Measurements from ENCODE around the gene EXTL2. TPM values are rescaled to one million over a fixed set of nuclear protein-coding genes. Genes with fewer than 3 reads are reported as not detected.

Gene EXTL2
- total RNA-seq, 1 experiment from 2014 or later = 37.9 TPM

- H3K14ac ChIP-seq (ENCODE audit: insufficient read depth, low read length) = no peak overlapping the region
- H3K56ac ChIP-seq (ENCODE audit: insufficient read length, low read depth, low read length) = no peak overlapping the region
- H3K18ac ChIP-seq (ENCODE audit: insufficient read length, low read depth, low read length) = no peak overlapping the region
- H2BK20ac ChIP-seq (ENCODE audit: low read depth, low read length, poor library complexity, severe bottlenecking) = no peak overlapping the region
- no peak overlapping the region for H2BK5ac ChIP-seq (ENCODE audit: insufficient read length, low read length)
- WGBS (ENCODE audit: extremely low coverage, insufficient read length, low lambda C conversion rate) = no CpG with 5 or more reads among the region's 3 CpGs
- TF ChIP-seq, protein P1, sequence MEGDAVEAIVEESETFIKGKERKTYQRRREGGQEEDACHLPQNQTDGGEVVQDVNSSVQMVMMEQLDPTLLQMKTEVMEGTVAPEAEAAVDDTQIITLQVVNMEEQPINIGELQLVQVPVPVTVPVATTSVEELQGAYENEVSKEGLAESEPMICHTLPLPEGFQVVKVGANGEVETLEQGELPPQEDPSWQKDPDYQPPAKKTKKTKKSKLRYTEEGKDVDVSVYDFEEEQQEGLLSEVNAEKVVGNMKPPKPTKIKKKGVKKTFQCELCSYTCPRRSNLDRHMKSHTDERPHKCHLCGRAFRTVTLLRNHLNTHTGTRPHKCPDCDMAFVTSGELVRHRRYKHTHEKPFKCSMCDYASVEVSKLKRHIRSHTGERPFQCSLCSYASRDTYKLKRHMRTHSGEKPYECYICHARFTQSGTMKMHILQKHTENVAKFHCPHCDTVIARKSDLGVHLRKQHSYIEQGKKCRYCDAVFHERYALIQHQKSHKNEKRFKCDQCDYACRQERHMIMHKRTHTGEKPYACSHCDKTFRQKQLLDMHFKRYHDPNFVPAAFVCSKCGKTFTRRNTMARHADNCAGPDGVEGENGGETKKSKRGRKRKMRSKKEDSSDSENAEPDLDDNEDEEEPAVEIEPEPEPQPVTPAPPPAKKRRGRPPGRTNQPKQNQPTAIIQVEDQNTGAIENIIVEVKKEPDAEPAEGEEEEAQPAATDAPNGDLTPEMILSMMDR (conservative IDR thresholded peaks at IDR 0.05) = no peak
- no peaks in the 10 kb centered on the region for H4K20me1 ChIP-seq (ENCODE audit: control insufficient read depth, insufficient read depth, insufficient read length)
- H4K5ac ChIP-seq (ENCODE audit: insufficient read length, low read depth, low read length) = no peak overlapping the region
- no peak overlapping the region for H2BK120ac ChIP-seq (ENCODE audit: low read depth, low read length, poor library complexity, severe bottlenecking)
- Mint-ChIP-seq H3K4me1 (no peaks in the 10 kb centered on the region), H3K9me3 (no peaks in the 10 kb centered on the region), H3K27ac (no peak overlapping the region; a peak in 1 of 7 replicates), H3K4me3 (no peak overlapping the region), H3K27me3 (ENCODE audit: low read depth) (no peaks in the 10 kb centered on the region), H3K36me3 (ENCODE audit: insufficient read depth in 1 of 3, low read depth in 3 of 3) (peaks cover 0 to 7% (median 6%) of the 10 kb centered on the region in 3 experiments; a peak in 5 of 7 replicates)
- no peak overlapping the region for H3K23ac ChIP-seq (ENCODE audit: insufficient read length, low read depth, low read length)
- H3K27ac ChIP-seq (ENCODE audit: insufficient read length, low read depth, low read length) = no peak overlapping the region
- H3K9me3 ChIP-seq (ENCODE audit: control insufficient read depth, low read depth, low read length) = no peaks in the 10 kb centered on the region
- no peak overlapping the region for H3K4me2 ChIP-seq (ENCODE audit: insufficient read depth, insufficient read length, low read length)
- no peak overlapping the region for H4K8ac ChIP-seq (replicated peaks; ENCODE audit: insufficient read length, low read depth, low read length)
- H2BK12ac ChIP-seq (ENCODE audit: insufficient read length, low read depth, low read length) = no peak overlapping the region
- no peak overlapping the region for H3T11ph ChIP-seq (ENCODE audit: low read length)
- no peak overlapping the region for H4K91ac ChIP-seq (ENCODE audit: insufficient read length, low read depth, low read length)
- no peak for DNase-seq
- no peak overlapping the region for H2AFZ ChIP-seq (ENCODE audit: low read length)
- H3K23me2 ChIP-seq (ENCODE audit: insufficient read length, low read depth, low read length, poor library complexity, severe bottlenecking) = no peaks in the 10 kb centered on the region
- no peak overlapping the region for H2AK5ac ChIP-seq (ENCODE audit: insufficient read length, low read length)
- no peaks in the 10 kb centered on the region for H3K27me3 ChIP-seq (ENCODE audit: insufficient read depth, low read length)
- H3K4ac ChIP-seq (ENCODE audit: low read depth, low read length) = no peak overlapping the region
- H3K79me1 ChIP-seq (ENCODE audit: insufficient read depth, low read depth, low read length, poor library complexity, severe bottlenecking) = no peaks in the 10 kb centered on the region
- H3K9ac ChIP-seq (ENCODE audit: extremely low read depth, insufficient read length, low read length) = no peak overlapping the region
- H3K4me1 ChIP-seq (ENCODE audit: insufficient read depth, low read length) = no peaks in the 10 kb centered on the region
- no peaks in the 10 kb centered on the region for H3K79me2 ChIP-seq (ENCODE audit: insufficient read depth, low read length)
- H2BK15ac ChIP-seq (ENCODE audit: low read depth, low read length) = no peak overlapping the region
Observed at GRCh38 chr1:100881687-100882086, 13.0 kb downstream of the EXTL2 start.
